Gastrocnemius medialis (tissue), 4 donors: ENCODE measurements around the gene TMC2. TPM values are rescaled to one million over a fixed set of nuclear protein-coding genes. Genes with fewer than 3 reads are reported as not detected.

Experiments used
- ATAC-seq, 2 donors: fragments of 150-250 bp; one replicate each; pipeline ENCODE4 v1.9.1; 2016
- DNase-seq, 2 donors: peaks; one replicate each; pipeline ENCODE4 v3.0.0-alpha.2; 2019
- H3K27ac ChIP-seq, 4 donors: fragments of 200-600 bp; sonication (generic); 1 replicate in 1 of 4; 2 replicates in 3 of 4; pipeline ENCODE4 v1.5.1; 2016 to 2018; ENCODE audit warnings: mild to moderate bottlenecking in 2 of 4, moderate library complexity in 1 of 4
- H3K27me3 ChIP-seq, 3 donors: fragments of 200-600 bp; sonication (generic) in 2 of 3; 1 replicate in 1 of 3; 2 replicates in 2 of 3; pipeline versions ENCODE4 v1.5.1 to v1.6.0; 2016 to 2019; ENCODE audit warnings: mild to moderate bottlenecking in 1 of 3, moderate library complexity in 1 of 3
- H3K36me3 ChIP-seq, 2 donors: fragments of 200-600 bp; sonication (generic) in 1 of 2; one replicate each; pipeline ENCODE4 v1.5.1; 2017 to 2018
- H3K4me1 ChIP-seq, 2 donors: fragments of 200-600 bp; sonication (generic) in 1 of 2; one replicate each; pipeline ENCODE4 v1.5.1; 2016 to 2017; ENCODE audit warnings: mild to moderate bottlenecking in 2 of 2
- H3K4me3 ChIP-seq, 4 donors: fragments of 200-600 bp; sonication (generic) in 3 of 4; 1 replicate in 1 of 4; 2 replicates in 3 of 4; pipeline ENCODE4 v1.5.1; 2016 to 2019; ENCODE audit warnings: mild to moderate bottlenecking in 2 of 4
- H3K9me3 ChIP-seq, 3 donors: fragments of 200-600 bp; sonication (generic) in 2 of 3; 1 replicate in 1 of 3; 2 replicates in 2 of 3; pipeline ENCODE4 v1.5.1; 2016 to 2019
- CTCF ChIP-seq, 5 experiments: fragments of 450-650 bp in 3 of 5; fragments of 200-600 bp in 2 of 5; sonication (generic) in 2 of 5; IDR thresholded peaks in 4 of 5; conservative IDR thresholded peaks in 1 of 5; 1 replicate in 4 of 5; 2 replicates in 1 of 5; pipeline ENCODE4 v1.5.1; 2016 to 2019; ENCODE audit warnings: antibody characterized with exemption in 5 of 5, mild to moderate bottlenecking in 3 of 5, moderate library complexity in 3 of 5
- POLR2A ChIP-seq, 2 donors: fragments of 450-650 bp; IDR thresholded peaks; one replicate each; pipeline ENCODE4 v1.6.1; 2017; ENCODE audit warnings: antibody characterized with exemption in 2 of 2, mild to moderate bottlenecking in 2 of 2, moderate library complexity in 2 of 2
- in situ Hi-C, 4 donors: fragments of 200-750 bp; cut with MboI; loops; one replicate each; pipeline versions ENCODE4 v1.15.0 to v1.8.0; 2017; ENCODE audit warnings: low sequenced_read_pairs in 4 of 4
- intact Hi-C: fragments of 100-400 bp; cut with DNase I; formaldehyde crosslinking; loops from one replicate; pipeline ENCODE4 v1.15.1; 2023; ENCODE audit warnings: low total_unique reads
- total RNA-seq, 4 donors: library from RNA; depleted of rRNA; stranded (reverse); fragments of >200 nt; gene quantifications; one replicate each; pipeline versions ENCODE4 v1.1.0 to v1.2.3, GENCODE V29; 2016

Gene TMC2
- total RNA-seq, 4 donors from 2014 or later: 0.10 TPM; not detected in 2

DNA sequence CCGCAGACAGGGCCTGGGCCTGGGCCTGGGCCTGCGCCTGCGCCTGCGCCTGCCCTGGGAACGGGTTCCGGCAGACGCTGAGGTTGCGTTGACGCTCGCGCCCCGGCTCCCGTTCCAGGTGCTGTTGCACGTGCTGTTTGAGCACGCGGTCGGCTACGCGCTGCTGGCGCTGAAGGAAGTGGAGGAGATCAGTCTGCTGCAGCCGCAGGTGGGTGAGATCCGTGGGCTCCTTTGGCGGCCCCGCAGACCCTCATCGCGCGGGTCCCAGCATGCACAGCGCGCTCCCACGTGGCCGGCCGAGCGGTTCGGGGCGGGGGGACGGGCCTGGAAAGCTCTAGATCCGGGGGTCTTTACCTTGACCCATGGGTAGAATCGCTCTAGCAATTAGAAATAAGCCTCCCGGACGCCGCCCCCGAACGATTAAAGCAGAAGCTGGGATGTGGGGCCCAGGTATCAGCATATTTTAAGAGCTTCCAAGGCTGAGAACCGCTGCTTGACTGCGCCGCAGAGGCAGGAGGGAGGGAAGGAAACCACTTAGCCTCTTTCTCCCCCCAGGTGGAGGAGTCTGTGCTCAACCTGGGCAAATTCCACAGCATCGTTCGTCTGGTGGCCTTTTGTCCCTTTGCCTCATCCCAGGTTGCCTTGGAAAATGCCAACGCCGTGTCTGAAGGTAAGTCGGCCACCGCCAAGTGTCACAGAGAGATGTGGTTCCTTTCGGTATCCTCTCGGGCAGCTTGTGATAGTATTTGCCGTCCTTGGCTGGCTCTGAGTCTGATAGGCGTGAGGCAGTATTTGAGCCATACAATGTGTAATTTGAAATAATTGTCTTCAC is 116.6 kb downstream of the TMC2 start:
- no peaks in the 10 kb centered on the region for H3K27me3 ChIP-seq
- TF ChIP-seq POLR2A (IDR thresholded peaks at IDR 0.05): peak in 1 of 2 donors; percentile 19
- TF ChIP-seq CTCF (IDR thresholded peaks at IDR 0.05 in 4 of 5, conservative IDR thresholded peaks at IDR 0.05 in 1 of 5): no peak
- peak; percentile 61 to 68 for ATAC-seq
- H3K27ac ChIP-seq: peak overlapping the region; percentile 91 to 97 (median 94)
- H3K4me3 ChIP-seq: peak overlapping the region; percentile 84 to 96 (median 90)
- no peaks in the 10 kb centered on the region for H3K9me3 ChIP-seq
- intact Hi-C loops (loop anchor here (1.0 to 10.0 kb wide), 5 partner anchors 11 to 551 kb away; partner anchors contain the start of genes IDH3B, PCED1A, PTPRA and SNRPB), in situ Hi-C loops (loop anchor here in 2 of 4 donors (10.0 to 25.0 kb wide), 2 partner anchors 138 to 209 kb away; partner anchors contain the start of gene PTPRA (in 1 of the 2))
- H3K4me1 ChIP-seq: peaks cover 17 to 21% of the 10 kb centered on the region in 2 donors
- peaks cover 0 to 45% of the 10 kb centered on the region in 2 donors for H3K36me3 ChIP-seq
- DNase-seq: peak; percentile 35 to 53

DNA sequence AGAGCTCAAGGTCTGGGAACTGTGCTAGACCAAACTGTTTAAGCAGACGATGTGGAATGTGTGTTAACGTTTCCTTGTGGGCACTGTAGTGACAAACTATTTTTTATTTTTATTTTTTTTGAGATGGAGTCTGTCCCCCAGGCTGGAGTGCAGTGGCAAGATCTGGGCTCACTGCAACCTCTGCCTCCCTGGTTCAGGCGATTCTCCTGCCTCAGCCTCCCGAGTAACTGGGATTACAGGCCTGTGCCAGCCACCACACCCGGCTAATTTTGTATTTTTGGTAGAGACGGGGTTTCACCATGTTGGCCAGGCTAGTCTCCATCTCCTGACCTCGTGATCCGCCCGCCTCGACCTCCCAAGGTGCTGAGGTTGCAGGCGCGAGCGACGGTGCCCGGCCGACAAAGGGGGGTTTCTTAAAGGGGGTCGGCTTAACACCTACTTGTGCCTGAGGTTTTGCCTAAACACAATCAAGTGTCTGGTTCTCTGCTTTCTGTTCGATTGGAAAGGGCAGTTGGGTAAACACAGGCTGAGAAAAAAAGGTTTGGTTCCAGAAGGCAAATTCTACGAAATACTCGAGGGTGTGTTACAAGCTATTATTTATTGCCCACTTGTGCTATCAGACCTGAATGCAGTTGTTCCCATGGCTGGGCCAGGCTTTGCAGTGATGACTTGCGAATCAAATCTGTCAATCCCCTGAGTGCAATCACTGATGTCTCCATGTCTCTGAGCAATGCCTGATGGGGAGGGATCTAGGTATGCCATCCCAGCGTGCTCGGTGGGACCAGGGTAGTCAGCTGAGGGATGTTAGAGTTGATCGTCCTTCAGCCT is 117.4 kb downstream of the TMC2 start:
- Histone ChIP-seq H3K27ac (peak overlapping the region; percentile 91 to 97 (median 94)), H3K4me3 (peak overlapping the region; percentile 84 to 96 (median 90)), H3K36me3 (peaks cover 0 to 53% of the 10 kb centered on the region in 2 donors), H3K9me3 (no peaks in the 10 kb centered on the region), H3K27me3 (no peaks in the 10 kb centered on the region), H3K4me1 (peaks cover 17 to 21% of the 10 kb centered on the region in 2 donors)
- in situ Hi-C loops (loop anchor here in 2 of 4 donors (10.0 to 25.0 kb wide), 2 partner anchors 139 to 209 kb away; partner anchors contain the start of gene PTPRA (in 1 of the 2)), intact Hi-C loops (loop anchor here (2.0 to 10.0 kb wide), 4 partner anchors 183 to 551 kb away; partner anchors contain the start of genes PCED1A, PTPRA, SNRPB and STK35)
- ATAC-seq: no peak
- DNase-seq: no peak
- TF ChIP-seq POLR2A (IDR thresholded peaks at IDR 0.05) (no peak), CTCF (IDR thresholded peaks at IDR 0.05 in 4 of 5, conservative IDR thresholded peaks at IDR 0.05 in 1 of 5) (no peak)

- Histone ChIP-seq H3K4me3 (peak overlapping the region in 1 of 4 donors; percentile 84), H3K27me3 (no peaks in the 10 kb centered on the region), H3K4me1 (peaks cover 17 to 21% of the 10 kb centered on the region in 2 donors), H3K36me3 (peaks cover 0 to 59% of the 10 kb centered on the region in 2 donors), H3K9me3 (no peaks in the 10 kb centered on the region), H3K27ac (no peak overlapping the region)
- ATAC-seq (no peak), DNase-seq (no peak)
- TF ChIP-seq POLR2A (IDR thresholded peaks at IDR 0.05): no peak
- no peak for TF ChIP-seq CTCF (IDR thresholded peaks at IDR 0.05 in 4 of 5, conservative IDR thresholded peaks at IDR 0.05 in 1 of 5)
- in situ Hi-C loops: loop anchor here in 2 of 4 donors (10.0 to 25.0 kb wide), 2 partner anchors 140 to 208 kb away; partner anchors contain the start of gene PTPRA (in 1 of the 2)
- intact Hi-C loops: loop anchor here (5.0 to 10.0 kb wide), 3 partner anchors 188 to 552 kb away; partner anchors contain the start of genes PCED1A, PTPRA, STK35 and VPS16
Measured at GRCh38 chr20:2654384-2654822, 118.0 kb downstream of the TMC2 start.

- H3K4me1 ChIP-seq: peaks cover 17 to 21% of the 10 kb centered on the region in 2 donors
- H3K36me3 ChIP-seq: peaks cover 0 to 64% of the 10 kb centered on the region in 2 donors
- TF ChIP-seq CTCF (IDR thresholded peaks at IDR 0.05 in 4 of 5, conservative IDR thresholded peaks at IDR 0.05 in 1 of 5): no peak
- no peak for TF ChIP-seq POLR2A (IDR thresholded peaks at IDR 0.05)
- ATAC-seq (no peak), DNase-seq (no peak)
- intact Hi-C loops: loop anchor here (5.0 to 10.0 kb wide), 3 partner anchors 187 to 553 kb away; partner anchors contain the start of genes PCED1A, PTPRA, STK35 and VPS16
- no peak overlapping the region for H3K27ac ChIP-seq
- no peaks in the 10 kb centered on the region for H3K9me3 ChIP-seq
- in situ Hi-C loops: loop anchor here in 2 of 4 donors (10.0 to 25.0 kb wide), 2 partner anchors 140 to 207 kb away; partner anchors contain the start of gene PTPRA (in 1 of the 2)
- H3K4me3 ChIP-seq: no peak overlapping the region
- H3K27me3 ChIP-seq: no peaks in the 10 kb centered on the region
Measured at GRCh38 chr20:2654831-2655230, 118.5 kb downstream of the TMC2 start.
